H1 (cell line): ENCODE data around the gene HES4. TPM values are rescaled to one million over a fixed set of nuclear protein-coding genes. Genes with fewer than 3 reads are reported as not detected.
A peak's percentile ranks its signal among the peaks of the same experiment; 100 is the strongest.

Source experiments
- CTCF ChIA-PET: fragments of 300-600 bp; sonication (Branson Sonifier 250); formaldehyde crosslinking; loops from one replicate; lab custom pipeline; 2021; ENCODE audit not compliant: partially characterized antibody; lab: Charles Lee
- POLR2A ChIA-PET: fragments of 300-600 bp; sonication (Branson Sonifier 250); formaldehyde crosslinking; loops from one replicate; lab custom pipeline; 2021; ENCODE audit warnings: inconsistent platforms; ENCODE audit not compliant: partially characterized antibody; lab: Charles Lee
- DNase-seq, 2 experiments: peaks; one replicate each; pipeline versions ENCODE4 v3.0.0 to v3.0.0-alpha.2; 2010 to 2022; ENCODE audit warnings: low spot score in 2 of 2, low read depth in 1 of 2, mixed read lengths in 1 of 2
- FAIRE-seq: peaks from 2 replicates; lab custom pipeline; 2011; peaks lifted over from hg19 to GRCh38; lab: Jason Lieb, UNC
- H2AFZ ChIP-seq: 2 replicates; pipeline ENCODE4 v1.8.1; 2012; ENCODE audit warnings: low read length, inconsistent platforms
- H2AK5ac ChIP-seq: 2 replicates; pipeline ENCODE4 v1.6.1; 2013; ENCODE audit warnings: low read depth, low read length
- H2BK120ac ChIP-seq: replicated peaks from 2 replicates; pipeline ENCODE3; 2013; ENCODE audit warnings: low read depth, low read length, inconsistent platforms
- H2BK12ac ChIP-seq: 2 replicates; pipeline ENCODE4 v1.6.1; 2013; ENCODE audit warnings: low read depth, low read length
- H2BK15ac ChIP-seq: 2 replicates; pipeline ENCODE4 v1.6.1; 2013; ENCODE audit warnings: low read length
- H2BK20ac ChIP-seq: 2 replicates; pipeline ENCODE4 v1.6.1; 2013; ENCODE audit warnings: low read length
- H2BK5ac ChIP-seq: 2 replicates; pipeline ENCODE4 v1.6.1; 2013; ENCODE audit warnings: low read depth, low read length
- H3K14ac ChIP-seq: 2 replicates; pipeline ENCODE4 v1.6.1; 2013; ENCODE audit warnings: inconsistent platforms; ENCODE audit not compliant: insufficient read length
- H3K18ac ChIP-seq: 2 replicates; pipeline ENCODE4 v1.6.1; 2013; ENCODE audit warnings: low read length; ENCODE audit errors: extremely low read depth
- H3K23ac ChIP-seq: 2 replicates; pipeline ENCODE4 v1.6.1; 2013; ENCODE audit warnings: inconsistent platforms; ENCODE audit not compliant: insufficient read length
- H3K23me2 ChIP-seq: 2 replicates; pipeline ENCODE4 v1.6.1; 2013; ENCODE audit warnings: low read depth, low read length
- H3K27ac ChIP-seq: 2 replicates; pipeline ENCODE4 v1.6.1; 2011; ENCODE audit warnings: low read depth, low read length, inconsistent platforms
- H3K27me3 ChIP-seq, 4 experiments: replicated peaks in 1 of 4; 1 replicate in 1 of 4; 2 replicates in 3 of 4; pipeline versions ENCODE4 v1.6.1 to v1.8.1; 2011 to 2013; ENCODE audit warnings: low read length in 3 of 4, mild to moderate bottlenecking in 3 of 4, inconsistent platforms in 2 of 4, mixed read lengths in 2 of 4, moderate library complexity in 1 of 4; ENCODE audit not compliant: control insufficient read depth in 3 of 4, insufficient read depth in 3 of 4; ENCODE audit errors: extremely low read depth in 1 of 4
- H3K36me3 ChIP-seq, 4 experiments: 2 replicates each; pipeline versions ENCODE4 v1.6.1 to v1.8.1; 2011 to 2013; ENCODE audit warnings: mild to moderate bottlenecking in 4 of 4, low read length in 3 of 4, moderate library complexity in 2 of 4, control low read depth in 1 of 4, inconsistent platforms in 1 of 4; ENCODE audit not compliant: insufficient read depth in 4 of 4, control insufficient read depth in 2 of 4
- H3K4ac ChIP-seq: replicated peaks from 2 replicates; pipeline ENCODE3; 2013; ENCODE audit warnings: low read length, low read depth, mixed read lengths, inconsistent platforms; ENCODE audit not compliant: insufficient read length
- H3K4me1 ChIP-seq, 4 experiments: replicated peaks in 1 of 4; 1 replicate in 1 of 4; 2 replicates in 3 of 4; pipeline versions ENCODE4 v1.6.1 to v1.8.1; 2011 to 2013; ENCODE audit warnings: low read length in 3 of 4, inconsistent platforms in 2 of 4, mixed read lengths in 1 of 4; ENCODE audit not compliant: insufficient read depth in 4 of 4, control insufficient read depth in 3 of 4
- H3K4me2 ChIP-seq, 2 experiments: 2 replicates each; pipeline versions ENCODE4 v1.6.1 to v1.8.1; 2011 to 2013; ENCODE audit warnings: low read depth in 2 of 2, low read length in 2 of 2, control low read depth in 1 of 2, inconsistent platforms in 1 of 2, mild to moderate bottlenecking in 1 of 2; ENCODE audit not compliant: insufficient read depth in 1 of 2
- H3K4me3 ChIP-seq, 4 experiments: fragments of 200-600, 300-600 bp in 1 of 4; sonication (generic), shearing (Covaris generic), sonication (Bioruptor Twin) in 1 of 4; 2 replicates each; pipeline versions ENCODE4 v1.5.1 to v1.8.1; 2011 to 2016; ENCODE audit warnings: low read length in 4 of 4, low read depth in 3 of 4, control low read depth in 2 of 4, inconsistent platforms in 2 of 4, mild to moderate bottlenecking in 2 of 4, mixed read lengths in 1 of 4, moderate library complexity in 1 of 4; ENCODE audit not compliant: insufficient read depth in 2 of 4; ENCODE audit errors: extremely low read depth in 1 of 4
- H3K56ac ChIP-seq: replicated peaks from 2 replicates; pipeline ENCODE3; 2013; ENCODE audit warnings: low read depth, mild to moderate bottlenecking, mixed read lengths, low read length, inconsistent platforms; ENCODE audit not compliant: insufficient read length
- H3K79me1 ChIP-seq: 2 replicates; pipeline ENCODE4 v1.6.1; 2013; ENCODE audit warnings: low read depth, low read length, control low read depth
- H3K79me2 ChIP-seq, 2 experiments: 2 replicates each; pipeline versions ENCODE4 v1.6.1 to v1.8.1; 2012 to 2013; ENCODE audit warnings: low read length in 2 of 2, mild to moderate bottlenecking in 2 of 2, inconsistent platforms in 1 of 2; ENCODE audit not compliant: insufficient read depth in 2 of 2, control insufficient read depth in 1 of 2
- H3K9ac ChIP-seq, 4 experiments: replicated peaks in 1 of 4; 1 replicate in 1 of 4; 2 replicates in 3 of 4; pipeline versions ENCODE4 v1.6.1 to v1.8.1; 2011 to 2013; ENCODE audit warnings: low read depth in 3 of 4, low read length in 3 of 4, control low read depth in 2 of 4, mild to moderate bottlenecking in 2 of 4, moderate library complexity in 2 of 4, inconsistent platforms in 1 of 4; ENCODE audit errors: extremely low read depth in 1 of 4
- H3K9me3 ChIP-seq, 2 experiments: 2 replicates each; pipeline versions ENCODE4 v1.6.1 to v1.8.1; 2012 to 2013; ENCODE audit warnings: mild to moderate bottlenecking in 2 of 2, moderate library complexity in 2 of 2, control low read depth in 1 of 2, inconsistent platforms in 1 of 2, low read depth in 1 of 2, low read length in 1 of 2, mixed read lengths in 1 of 2; ENCODE audit not compliant: insufficient read depth in 2 of 2
- H4K20me1 ChIP-seq, 2 experiments: replicated peaks in 1 of 2; 2 replicates each; pipeline versions ENCODE3 to v1.8.1; 2011 to 2013; ENCODE audit warnings: inconsistent platforms in 2 of 2, low read length in 2 of 2, mild to moderate bottlenecking in 1 of 2; ENCODE audit not compliant: insufficient read depth in 2 of 2, control insufficient read depth in 1 of 2
- H4K5ac ChIP-seq: 2 replicates; pipeline ENCODE4 v1.6.1; 2013; ENCODE audit warnings: low read length, low read depth, mixed read lengths, inconsistent platforms; ENCODE audit not compliant: insufficient read length
- H4K8ac ChIP-seq: 2 replicates; pipeline ENCODE4 v1.8.0; 2013; ENCODE audit warnings: mild to moderate bottlenecking, moderate library complexity, low read length, inconsistent platforms; ENCODE audit not compliant: insufficient read depth; ENCODE audit errors: extremely low read depth
- H4K91ac ChIP-seq: replicated peaks from 2 replicates; pipeline ENCODE3; 2013; ENCODE audit warnings: low read length, mixed read lengths, inconsistent platforms; ENCODE audit not compliant: insufficient read length
- BRCA1 ChIP-seq: IDR thresholded peaks from 2 replicates; pipeline ENCODE4 v1.6.1; 2012; ENCODE audit warnings: low read depth, low read length, improper control_type of control experiment
- FOSL1 ChIP-seq: IDR thresholded peaks from 2 replicates; pipeline ENCODE4 v1.6.1; 2011; ENCODE audit warnings: mild to moderate bottlenecking, low read depth, low read length, moderate library complexity; ENCODE audit not compliant: insufficient read depth
- KDM5A ChIP-seq: fragments of 200-600 bp; IDR thresholded peaks from 2 replicates; pipeline ENCODE4 v1.7.1; 2012; ENCODE audit warnings: mild to moderate bottlenecking, low read length, inconsistent platforms, mixed read lengths
- PHF8 ChIP-seq: fragments of 200-600 bp; sonication (generic); conservative IDR thresholded peaks from 2 replicates; pipeline ENCODE4 v1.7.1; 2012; ENCODE audit warnings: low read depth, mild to moderate bottlenecking, inconsistent platforms, low read length, moderate library complexity
- POLR2A ChIP-seq, 2 experiments: IDR thresholded peaks; 1 replicate in 1 of 2; 2 replicates in 1 of 2; pipeline ENCODE4 v1.6.1; 2011; ENCODE audit warnings: low read depth in 2 of 2, low read length in 2 of 2, mild to moderate bottlenecking in 2 of 2; ENCODE audit errors: control extremely low read depth in 1 of 2
- SAP30 ChIP-seq: fragments of 300-600 bp; sonication (generic); IDR thresholded peaks from 2 replicates; pipeline ENCODE4 v1.7.1; 2012; ENCODE audit warnings: low read length, moderate library complexity, mild to moderate bottlenecking, inconsistent platforms; ENCODE audit not compliant: insufficient read depth, insufficient replicate concordance
- SRF ChIP-seq: IDR thresholded peaks from 2 replicates; pipeline ENCODE4 v1.6.1; 2011; ENCODE audit warnings: mild to moderate bottlenecking, low read depth, low read length, moderate library complexity
- YY1 ChIP-seq: IDR thresholded peaks from 2 replicates; pipeline ENCODE4 v1.6.1; 2011; ENCODE audit warnings: low read depth, mild to moderate bottlenecking, low read length
- WGBS, 2 experiments: shearing (Covaris generic) in 1 of 2; methylation state at CpG; one replicate each; pipeline versions ENCODE4 v1.1.6 to v1.1.7; 2013 to 2015; ENCODE audit warnings: low lambda C conversion rate in 2 of 2, mixed read lengths in 2 of 2, inconsistent platforms in 1 of 2, low coverage in 1 of 2, missing lambda C conversion rate in 1 of 2; ENCODE audit not compliant: insufficient replicate concordance in 2 of 2, insufficient coverage in 1 of 2, insufficient read length in 1 of 2; ENCODE audit errors: extremely low coverage in 1 of 2, missing lambda C conversion rate in 1 of 2; 5-methylcytosine and 5-hydroxymethylcytosine counted together
- polyA plus RNA-seq, 7 experiments: library from polyadenylated mRNA; depleted of rRNA in 3 of 7; stranded (reverse) in 5 of 7; unstranded in 2 of 7; fragments of >200 nt in 5 of 7; fragments of 200-250 nt in 2 of 7; gene quantifications; 1 replicate in 5 of 7; 2 replicates in 1 of 7; 4 replicates in 1 of 7; pipeline versions ENCODE4 v1.2.1 to v1.2.3, GENCODE V29; 2011 to 2013; ENCODE audit warnings: missing spikeins in 2 of 7, mixed read lengths in 2 of 7
- total RNA-seq: library from RNA; stranded (reverse); fragmentation: NEBNext Ultra II Directional; extraction: Animal tissue kit (Norgen Biotek cat#: 25700); gene quantifications from 2 replicates; pipeline ENCODE4 v1.2.1, GENCODE V29; 2021
- TF ChIP-seq, protein P1 (sequence below): IDR thresholded peaks from 2 replicates; pipeline ENCODE4 v1.6.1; 2012; ENCODE audit warnings: inconsistent platforms
- TF ChIP-seq, protein P2 (sequence below): IDR thresholded peaks from 2 replicates; pipeline ENCODE4 v1.6.1; 2012; ENCODE audit warnings: inconsistent platforms

Gene HES4
- total and polyA plus RNA-seq, 2 of the 8 experiments (the other 6 are each of a cell fraction or from before 2014, with no cell fraction given) = 2.8 to 3.5 TPM

DNA sequence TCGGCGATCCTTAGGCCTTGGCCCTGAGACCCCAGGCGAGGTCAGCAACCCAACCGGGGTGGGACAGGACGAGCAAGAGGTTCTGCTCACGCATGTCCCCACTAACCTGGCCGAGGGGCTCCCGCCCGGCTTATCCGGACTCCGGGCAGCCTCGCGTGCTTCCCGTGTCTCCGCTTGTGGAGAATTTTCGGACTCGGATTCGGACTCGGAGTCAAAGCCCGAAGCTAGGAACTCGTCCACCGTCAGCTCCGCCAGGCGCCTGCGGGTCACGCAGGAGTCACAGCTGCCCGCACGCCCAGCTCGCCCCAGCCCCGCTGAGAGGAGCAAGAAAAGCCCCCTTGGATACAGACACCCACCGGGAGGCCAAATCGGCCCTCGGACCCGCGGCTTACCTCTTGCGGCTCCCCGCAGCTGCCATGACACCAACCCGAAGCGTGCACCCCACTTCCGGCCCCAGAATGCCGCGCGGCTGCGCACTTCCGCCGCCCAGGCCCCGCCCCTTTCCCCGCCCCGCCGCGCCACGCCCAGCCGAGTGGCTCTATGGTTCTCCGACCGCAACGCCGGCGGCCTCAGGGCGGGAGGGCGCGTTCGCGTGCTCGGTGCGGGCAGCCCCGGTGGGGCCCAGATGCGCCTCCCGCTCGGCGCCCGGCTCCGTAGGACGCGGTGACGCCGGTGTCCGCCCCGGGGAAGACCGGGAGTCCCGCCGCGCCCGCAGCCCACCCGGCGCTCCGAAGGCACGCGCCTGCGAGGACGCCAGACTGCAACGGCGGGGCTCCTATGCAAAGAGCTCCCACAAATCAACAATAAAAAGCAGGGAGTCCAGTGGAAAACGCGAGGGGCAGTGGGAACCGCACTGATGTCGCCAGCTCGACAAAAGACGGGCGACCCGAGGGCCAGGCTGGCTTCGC, 40.8 kb downstream of the HES4 start, which contains the start of gene NOC2L:
Gene NOC2L, minus strand, starts transcription at position 434 of the 908 bp plus-strand sequence. Its CDS starts 16 bp downstream, at position 418.
- Histone ChIP-seq H3K18ac (no peak within 1 kb of the TSS), H2BK12ac (no peak within 1 kb of the TSS), H3K36me3 (peaks cover 5 to 38% (median 24%) of the 10 kb centered on the region in 4 experiments), H4K8ac (peak within 1 kb of the TSS; percentile 68), H3K23ac (peak within 1 kb of the TSS; percentile 57), H4K5ac (peak within 1 kb of the TSS; percentile 76), H2BK120ac (no peak within 1 kb of the TSS), H2BK20ac (no peak within 1 kb of the TSS), H3K9ac (peak within 1 kb of the TSS; percentile 35 to 91 (median 78)), H2BK5ac (0 out of 2 replicates have a peak within 1 kb of the TSS, but pooled peaks have one; percentile 35), H3K4ac (peak within 1 kb of the TSS; percentile 69), H2AK5ac (no peak within 1 kb of the TSS), H3K23me2 (peaks cover 10% of the 10 kb centered on the region), H3K4me3 (peak within 1 kb of the TSS; percentile 97 to 100 (median 98)), H3K79me2 (peaks cover 0 to 14% of the 10 kb centered on the region in 2 experiments; a peak in 3 of 4 replicates), H3K4me1 (peaks cover 0 to 9% (median 3%) of the 10 kb centered on the region in 4 experiments; a peak in 5 of 7 replicates), H3K79me1 (peaks cover 14% of the 10 kb centered on the region), H4K91ac (no peak within 1 kb of the TSS), H3K14ac (no peak within 1 kb of the TSS), H4K20me1 (peaks cover 16 to 27% of the 10 kb centered on the region in 2 experiments), H2BK15ac (no peak within 1 kb of the TSS), H3K27ac (no peak within 1 kb of the TSS), H3K56ac (peak within 1 kb of the TSS; percentile 32), H2AFZ (no peak within 1 kb of the TSS), H3K4me2 (peak within 1 kb of the TSS; percentile 81 to 91), H3K9me3 (no peaks in the 10 kb centered on the region; a peak in 1 of 4 replicates), H3K27me3 (peaks cover 4 to 19% (median 14%) of the 10 kb centered on the region in 4 experiments)
- POLR2A ChIA-PET = interaction anchor here (0.8 to 8.8 kb wide), 6 partner anchors 9 to 99 kb away, joined by 3 to 65 read pairs (median 3); no protein-coding TSS in a partner anchor
- DNase-seq (peak in 1 of 2 experiments; percentile 97), FAIRE-seq (no peak)
- 5% methylated on average over 46 of the region's 101 CpGs; no CpG with 5 or more reads in 1 of the 2 experiments for WGBS, 2 experiments
- CTCF ChIA-PET = interaction anchor here (1.0 to 1.8 kb wide), 6 partner anchors 16 to 59 kb away, joined by 3 to 4 read pairs (median 4); no protein-coding TSS in a partner anchor
- TF ChIP-seq SRF = no peak
- TF ChIP-seq, protein P1, sequence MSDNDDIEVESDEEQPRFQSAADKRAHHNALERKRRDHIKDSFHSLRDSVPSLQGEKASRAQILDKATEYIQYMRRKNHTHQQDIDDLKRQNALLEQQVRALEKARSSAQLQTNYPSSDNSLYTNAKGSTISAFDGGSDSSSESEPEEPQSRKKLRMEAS = peak; percentile 80
- TF ChIP-seq POLR2A (IDR thresholded peaks at IDR 0.05; ENCODE audit: control extremely low read depth in 1 of 2, low read depth in 2 of 2, low read length in 2 of 2) = no peak
- TF ChIP-seq BRCA1 = no peak
- TF ChIP-seq, protein P2, sequence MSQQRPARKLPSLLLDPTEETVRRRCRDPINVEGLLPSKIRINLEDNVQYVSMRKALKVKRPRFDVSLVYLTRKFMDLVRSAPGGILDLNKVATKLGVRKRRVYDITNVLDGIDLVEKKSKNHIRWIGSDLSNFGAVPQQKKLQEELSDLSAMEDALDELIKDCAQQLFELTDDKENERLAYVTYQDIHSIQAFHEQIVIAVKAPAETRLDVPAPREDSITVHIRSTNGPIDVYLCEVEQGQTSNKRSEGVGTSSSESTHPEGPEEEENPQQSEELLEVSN = no peak
- peak; percentile 66 for TF ChIP-seq PHF8
- no peak for TF ChIP-seq FOSL1
- peak; percentile 97 for TF ChIP-seq KDM5A
- TF ChIP-seq YY1 = peak; percentile 95
- TF ChIP-seq SAP30 = no peak
